ENCODE data around the gene TIGD2.

TIGD2 gene

DNA sequence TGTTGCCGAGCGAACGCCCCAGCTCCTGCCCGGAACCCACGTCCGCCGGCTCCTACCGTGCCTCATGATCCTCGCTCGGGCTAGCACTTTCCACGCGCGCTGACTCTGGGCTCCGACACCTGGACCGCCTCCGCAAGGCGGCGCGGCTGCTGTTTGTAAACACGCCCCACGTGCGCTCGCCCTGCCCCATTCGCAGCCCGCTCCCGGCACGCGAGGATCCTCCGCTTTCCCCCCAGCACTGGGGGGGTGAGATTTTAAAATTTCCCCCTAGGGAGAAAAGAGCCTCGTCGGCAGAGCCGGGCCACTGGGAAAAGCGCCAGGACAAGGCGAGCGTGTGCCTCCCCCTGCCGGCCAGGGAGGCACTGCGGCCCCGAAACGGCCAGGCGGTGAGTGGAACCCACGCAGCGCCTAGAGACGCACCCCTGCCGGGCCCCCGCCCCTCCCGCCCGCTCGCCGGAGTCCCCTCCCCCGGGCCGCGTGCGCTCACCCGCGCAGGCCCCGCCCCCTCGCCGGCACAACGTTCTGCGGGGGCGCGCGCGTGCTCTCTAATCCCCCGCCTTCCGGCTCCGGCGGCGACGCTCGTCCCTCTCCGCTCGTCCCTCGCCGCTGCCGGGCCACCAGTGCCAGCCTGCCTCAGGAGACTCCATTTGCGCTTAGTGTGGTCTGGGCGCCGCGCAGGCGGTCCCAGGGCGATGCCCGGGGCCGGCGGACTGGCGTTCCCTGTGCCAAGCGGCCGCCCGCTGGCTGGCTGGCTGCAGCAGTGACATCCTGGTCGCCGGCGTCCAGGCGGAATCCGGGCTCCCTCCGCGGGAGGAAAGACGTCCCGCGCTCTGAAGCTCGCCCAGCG, at the start of gene TIGD2:
Gene TIGD2 (plus strand): TSS at position 548 of the 847 bp plus-strand sequence. CDS start 1,442 bp downstream, outside the sequence.
- Histone ChIP-seq H3K4me3 (IDR thresholded peaks at IDR 0.05; ENCODE audit: insufficient read depth, low read depth, low read length) (peak within 1 kb of the TSS; percentile 67), H2AFZ (ENCODE audit: low read depth) (peak within 1 kb of the TSS; percentile 97), H3K9ac (peak within 1 kb of the TSS; percentile 91), H3K27ac (peak within 1 kb of the TSS; percentile 75), H3K27me3 (ENCODE audit: insufficient read depth, low read depth) (no peaks in the 10 kb centered on the region), H4K20me1 (ENCODE audit: insufficient read depth) (no peaks in the 10 kb centered on the region), H3K36me3 (ENCODE audit: insufficient read depth) (no peaks in the 10 kb centered on the region), H3K4me1 (ENCODE audit: low read depth, poor library complexity, severe bottlenecking) (peaks cover 16% of the 10 kb centered on the region), H3K79me2 (ENCODE audit: insufficient read depth, low read depth) (peaks cover 16% of the 10 kb centered on the region; the same call in 1 of the 2 replicates), H3K4me2 (peak within 1 kb of the TSS; percentile 81)
- TF ChIP-seq, protein P1, sequence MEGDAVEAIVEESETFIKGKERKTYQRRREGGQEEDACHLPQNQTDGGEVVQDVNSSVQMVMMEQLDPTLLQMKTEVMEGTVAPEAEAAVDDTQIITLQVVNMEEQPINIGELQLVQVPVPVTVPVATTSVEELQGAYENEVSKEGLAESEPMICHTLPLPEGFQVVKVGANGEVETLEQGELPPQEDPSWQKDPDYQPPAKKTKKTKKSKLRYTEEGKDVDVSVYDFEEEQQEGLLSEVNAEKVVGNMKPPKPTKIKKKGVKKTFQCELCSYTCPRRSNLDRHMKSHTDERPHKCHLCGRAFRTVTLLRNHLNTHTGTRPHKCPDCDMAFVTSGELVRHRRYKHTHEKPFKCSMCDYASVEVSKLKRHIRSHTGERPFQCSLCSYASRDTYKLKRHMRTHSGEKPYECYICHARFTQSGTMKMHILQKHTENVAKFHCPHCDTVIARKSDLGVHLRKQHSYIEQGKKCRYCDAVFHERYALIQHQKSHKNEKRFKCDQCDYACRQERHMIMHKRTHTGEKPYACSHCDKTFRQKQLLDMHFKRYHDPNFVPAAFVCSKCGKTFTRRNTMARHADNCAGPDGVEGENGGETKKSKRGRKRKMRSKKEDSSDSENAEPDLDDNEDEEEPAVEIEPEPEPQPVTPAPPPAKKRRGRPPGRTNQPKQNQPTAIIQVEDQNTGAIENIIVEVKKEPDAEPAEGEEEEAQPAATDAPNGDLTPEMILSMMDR (conservative IDR thresholded peaks at IDR 0.05; ENCODE audit: low read depth, low read length) = peak; percentile 84

DNA sequence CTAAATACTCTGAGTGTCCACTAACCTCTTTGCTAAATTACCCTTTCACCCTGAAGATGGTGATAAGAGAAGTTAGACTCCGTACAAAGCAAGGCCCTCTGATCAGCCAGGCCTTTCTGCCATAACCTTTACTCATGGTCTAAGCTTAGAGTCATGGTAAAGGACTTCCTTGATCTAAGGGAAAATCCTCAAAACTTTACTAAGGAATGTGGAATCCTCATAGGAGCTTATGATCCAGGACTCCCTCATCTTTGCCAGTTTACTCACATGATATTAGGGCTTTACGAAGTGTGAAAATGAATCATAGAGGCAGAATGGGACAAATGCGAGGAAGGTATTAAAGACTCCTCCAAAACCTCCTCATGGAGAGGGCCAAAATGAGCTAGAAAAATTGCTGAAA, 46.5 kb upstream of the TIGD2 start:
- no peaks in the 10 kb centered on the region for H3K36me3 ChIP-seq (ENCODE audit: insufficient read depth)
- no peak overlapping the region for H3K27ac ChIP-seq
- H3K4me2 ChIP-seq = no peak overlapping the region
- no peaks in the 10 kb centered on the region for H3K4me1 ChIP-seq (ENCODE audit: low read depth, poor library complexity, severe bottlenecking)
- H3K79me2 ChIP-seq (ENCODE audit: insufficient read depth, low read depth) = no peaks in the 10 kb centered on the region
- no peak overlapping the region for H2AFZ ChIP-seq (ENCODE audit: low read depth)
- no peak overlapping the region for H3K9ac ChIP-seq
- no peaks in the 10 kb centered on the region for H3K27me3 ChIP-seq (ENCODE audit: insufficient read depth, low read depth)
- TF ChIP-seq, protein P1 (conservative IDR thresholded peaks at IDR 0.05; ENCODE audit: low read depth, low read length) = no peak
- H4K20me1 ChIP-seq (ENCODE audit: insufficient read depth) = no peaks in the 10 kb centered on the region
- no peak overlapping the region for H3K4me3 ChIP-seq (IDR thresholded peaks at IDR 0.05; ENCODE audit: insufficient read depth, low read depth, low read length)

DNA sequence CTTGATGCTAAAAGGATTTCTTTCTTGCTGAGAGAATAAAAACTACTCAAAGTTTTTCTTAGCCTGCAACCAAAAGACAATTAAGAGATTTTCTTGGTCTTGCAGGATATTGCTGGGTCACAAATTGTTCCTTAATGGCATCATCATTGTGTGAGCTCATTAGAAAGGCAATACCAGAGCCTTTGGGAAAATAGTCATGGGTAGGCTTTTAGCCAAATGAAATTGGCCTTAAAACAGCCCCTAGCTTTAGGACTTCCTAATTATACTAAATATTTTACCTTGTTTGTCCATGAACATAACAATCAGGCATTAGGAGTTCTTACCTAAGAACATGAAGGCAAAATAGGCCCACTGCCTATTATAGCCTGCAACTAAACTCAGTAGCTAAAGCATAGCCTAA, 43.9 kb upstream of the TIGD2 start:
- H3K4me1 ChIP-seq (ENCODE audit: low read depth, poor library complexity, severe bottlenecking) = no peaks in the 10 kb centered on the region
- TF ChIP-seq, protein P1 (conservative IDR thresholded peaks at IDR 0.05; ENCODE audit: low read depth, low read length) = no peak
- H2AFZ ChIP-seq (ENCODE audit: low read depth) = no peak overlapping the region
- no peaks in the 10 kb centered on the region for H3K79me2 ChIP-seq (ENCODE audit: insufficient read depth, low read depth)
- no peak overlapping the region for H3K4me2 ChIP-seq
- H4K20me1 ChIP-seq (ENCODE audit: insufficient read depth) = no peaks in the 10 kb centered on the region
- no peak overlapping the region for H3K4me3 ChIP-seq (IDR thresholded peaks at IDR 0.05; ENCODE audit: insufficient read depth, low read depth, low read length)
- no peak overlapping the region for H3K27ac ChIP-seq
- H3K27me3 ChIP-seq (ENCODE audit: insufficient read depth, low read depth) = no peaks in the 10 kb centered on the region
- no peak overlapping the region for H3K9ac ChIP-seq
- H3K36me3 ChIP-seq (ENCODE audit: insufficient read depth) = no peaks in the 10 kb centered on the region

DNA sequence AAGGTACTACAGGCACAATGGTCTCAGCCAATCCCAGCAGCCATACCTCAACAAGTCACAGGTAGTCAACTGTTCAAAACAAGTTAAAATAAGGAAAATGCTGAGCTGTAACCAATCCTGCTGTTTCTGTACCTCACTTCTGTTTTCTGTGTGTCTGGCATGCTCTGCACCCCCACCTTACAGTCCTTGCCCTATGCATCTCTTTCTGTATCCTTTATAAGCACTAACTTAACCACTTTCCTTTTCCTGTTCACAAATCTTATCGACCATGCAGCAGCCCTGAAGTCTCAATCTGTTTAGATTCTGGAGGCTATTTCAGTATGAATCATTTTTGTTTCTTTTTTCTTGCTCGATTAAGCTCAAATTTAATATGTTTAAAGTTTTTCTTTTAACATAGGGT, 41.9 kb upstream of the TIGD2 start:
- H3K36me3 ChIP-seq (ENCODE audit: insufficient read depth) = no peaks in the 10 kb centered on the region
- no peaks in the 10 kb centered on the region for H3K27me3 ChIP-seq (ENCODE audit: insufficient read depth, low read depth)
- no peak overlapping the region for H3K4me2 ChIP-seq
- TF ChIP-seq, protein P1 (conservative IDR thresholded peaks at IDR 0.05; ENCODE audit: low read depth, low read length) = no peak
- no peak overlapping the region for H2AFZ ChIP-seq (ENCODE audit: low read depth)
- no peak overlapping the region for H3K9ac ChIP-seq
- H3K4me1 ChIP-seq (ENCODE audit: low read depth, poor library complexity, severe bottlenecking) = no peaks in the 10 kb centered on the region
- H4K20me1 ChIP-seq (ENCODE audit: insufficient read depth) = no peaks in the 10 kb centered on the region
- H3K27ac ChIP-seq = no peak overlapping the region
- H3K79me2 ChIP-seq (ENCODE audit: insufficient read depth, low read depth) = no peaks in the 10 kb centered on the region
- H3K4me3 ChIP-seq (IDR thresholded peaks at IDR 0.05; ENCODE audit: insufficient read depth, low read depth, low read length) = no peak overlapping the region

All from KMS-11 (cell line).